WTC11 (cell line): ENCODE results near the gene GPR3. TPM values are rescaled to one million over a fixed set of nuclear protein-coding genes. Genes with fewer than 3 reads are reported as not detected.
A peak's percentile ranks its signal among the peaks of the same experiment; 100 is the strongest.
"Not testable (repeated sequence)": the region's sequence is repeated elsewhere in the genome, so short reads cannot be mapped to it uniquely, and the experiment has no call there.

Source experiments
- ATAC-seq: fragments of 200-7000 bp; cut with Tn5 transposase; 2 replicates; pipeline ENCODE4 v1.10.0; 2021; ENCODE audit warnings: mild to moderate bottlenecking, moderate library complexity
- CTCF ChIA-PET: fragments of 300-600 bp; sonication (Branson Sonifier 250); formaldehyde crosslinking; loops from one replicate; lab custom pipeline; 2021; ENCODE audit warnings: antibody characterized with exemption; lab: Charles Lee
- POLR2A ChIA-PET: fragments of 350-600 bp; sonication (Branson Sonifier 250); formaldehyde crosslinking; loops from one replicate; lab custom pipeline; 2021; ENCODE audit warnings: antibody characterized with exemption; lab: Charles Lee
- DNase-seq: peaks from one replicate; pipeline ENCODE4 v3.0.0; 2021; ENCODE audit warnings: low spot score
- H3K27ac Mint-ChIP-seq: 2 replicates; pipeline ENCODE4 v1.8.0; 2021; ENCODE audit warnings: mixed read lengths
- H3K27me3 Mint-ChIP-seq: 2 replicates; pipeline ENCODE4 v1.8.0; 2021; ENCODE audit warnings: low read depth, mild to moderate bottlenecking, moderate library complexity, mixed read lengths
- H3K36me3 Mint-ChIP-seq: 2 replicates; pipeline ENCODE4 v1.8.0; 2021; ENCODE audit warnings: mixed read lengths
- H3K4me1 Mint-ChIP-seq: 2 replicates; pipeline ENCODE4 v1.8.0; 2022; ENCODE audit warnings: mixed read lengths
- H3K4me3 Mint-ChIP-seq: 2 replicates; pipeline ENCODE4 v1.8.0; 2021; ENCODE audit warnings: mild to moderate bottlenecking, moderate library complexity, mixed read lengths
- H3K9me3 Mint-ChIP-seq: 2 replicates; pipeline ENCODE4 v1.8.0; 2021; ENCODE audit warnings: mixed read lengths
- EMX1 ChIP-seq: fragments of 250-450 bp; sonication (Bioruptor Pico); IDR thresholded peaks from 2 replicates; pipeline ENCODE4 v1.8.0; 2021; ENCODE audit warnings: mild to moderate bottlenecking
- FOXJ3 ChIP-seq: sonication (generic); formaldehyde crosslinking; IDR thresholded peaks from 2 replicates; pipeline ENCODE4 v1.9.0; 2021; ENCODE audit warnings: missing genetic modification reagents, mild to moderate bottlenecking, borderline replicate concordance
- GTF2I ChIP-seq: fragments of 250-450 bp; sonication (Bioruptor Pico); conservative IDR thresholded peaks from 2 replicates; pipeline ENCODE4 v1.4.0; 2021; ENCODE audit warnings: mild to moderate bottlenecking
- NR2C2 ChIP-seq: sonication (generic); formaldehyde crosslinking; IDR thresholded peaks from 2 replicates; pipeline ENCODE4 v1.8.0; 2022; ENCODE audit warnings: mild to moderate bottlenecking, missing genetic modification reagents
- RORB ChIP-seq: fragments of 250-450 bp; sonication (Bioruptor Pico); IDR thresholded peaks from 2 replicates; pipeline ENCODE4 v1.9.0; 2021; ENCODE audit warnings: mild to moderate bottlenecking
- SMAD4 ChIP-seq: sonication (generic); formaldehyde crosslinking; IDR thresholded peaks from 2 replicates; pipeline ENCODE4 v1.8.0; 2022; ENCODE audit warnings: mild to moderate bottlenecking, missing genetic modification reagents
- ZNF138 ChIP-seq: sonication (generic); formaldehyde crosslinking; conservative IDR thresholded peaks from 2 replicates; pipeline ENCODE4 v1.8.1; 2022; ENCODE audit warnings: mild to moderate bottlenecking, moderate library complexity, missing genetic modification reagents
- ZNF219 ChIP-seq: sonication (generic); formaldehyde crosslinking; IDR thresholded peaks from 2 replicates; pipeline ENCODE4 v1.8.0; 2023; ENCODE audit warnings: missing genetic modification reagents, mild to moderate bottlenecking, borderline replicate concordance
- ZNF263 ChIP-seq: sonication (generic); formaldehyde crosslinking; IDR thresholded peaks from 2 replicates; pipeline ENCODE4 v1.8.1; 2022; ENCODE audit warnings: low read depth, mild to moderate bottlenecking, moderate library complexity, missing genetic modification reagents
- ZNF396 ChIP-seq: fragments of 250-450 bp; sonication (Bioruptor Pico); IDR thresholded peaks from 2 replicates; pipeline ENCODE4 v1.8.0; 2021; ENCODE audit warnings: mild to moderate bottlenecking, moderate library complexity, borderline replicate concordance
- ZNF416 ChIP-seq: fragments of 250-450 bp; sonication (Bioruptor Pico); IDR thresholded peaks from 2 replicates; pipeline ENCODE4 v1.9.0; 2021; ENCODE audit warnings: mild to moderate bottlenecking, inconsistent platforms
- ZNF671 ChIP-seq: fragments of 250-450 bp; sonication (Bioruptor Pico); IDR thresholded peaks from 2 replicates; pipeline ENCODE4 v1.8.0; 2021; ENCODE audit warnings: mild to moderate bottlenecking
- total RNA-seq: library from RNA; stranded (reverse); gene quantifications from 3 replicates; pipeline ENCODE4 v1.2.3, GENCODE V29; 2021
- TF ChIP-seq, protein P1 (sequence below): sonication (generic); formaldehyde crosslinking; IDR thresholded peaks from 2 replicates; pipeline ENCODE4 v1.8.0; 2023; ENCODE audit warnings: mild to moderate bottlenecking, missing genetic modification reagents
- TF ChIP-seq, protein P2 (sequence below): sonication (generic); formaldehyde crosslinking; IDR thresholded peaks from 2 replicates; pipeline ENCODE4 v1.8.1; 2023; ENCODE audit warnings: mild to moderate bottlenecking, moderate library complexity, missing genetic modification reagents
- TF ChIP-seq, protein P3 (sequence below): sonication (generic); formaldehyde crosslinking; IDR thresholded peaks from 2 replicates; pipeline ENCODE4 v1.8.1; 2022; ENCODE audit warnings: low read depth, mild to moderate bottlenecking, moderate library complexity, missing genetic modification reagents, borderline replicate concordance
- TF ChIP-seq, protein P4 (sequence below): sonication (generic); formaldehyde crosslinking; IDR thresholded peaks from 2 replicates; pipeline ENCODE4 v1.8.0; 2023; ENCODE audit warnings: missing genetic modification reagents
- TF ChIP-seq, protein P5 (sequence below): fragments of 250-450 bp; sonication (Bioruptor Pico); IDR thresholded peaks from 2 replicates; pipeline ENCODE4 v1.8.0; 2021; ENCODE audit warnings: mild to moderate bottlenecking
- TF ChIP-seq, protein P6 (sequence below): sonication (generic); formaldehyde crosslinking; IDR thresholded peaks from 2 replicates; pipeline ENCODE4 v1.8.0; 2023; ENCODE audit warnings: missing genetic modification reagents, mild to moderate bottlenecking, borderline replicate concordance
- TF ChIP-seq, protein P7 (sequence below): sonication (generic); formaldehyde crosslinking; conservative IDR thresholded peaks from 2 replicates; pipeline ENCODE4 v1.8.1; 2022; ENCODE audit warnings: mild to moderate bottlenecking, missing genetic modification reagents
- TF ChIP-seq, protein P8 (sequence below): fragments of 250-450 bp; sonication (Bioruptor Pico); IDR thresholded peaks from 2 replicates; pipeline ENCODE4 v1.9.0; 2021; ENCODE audit warnings: moderate library complexity, mild to moderate bottlenecking, inconsistent platforms, borderline replicate concordance

Gene GPR3
- total RNA-seq, 1 experiment from 2014 or later = 12.4 TPM

DNA sequence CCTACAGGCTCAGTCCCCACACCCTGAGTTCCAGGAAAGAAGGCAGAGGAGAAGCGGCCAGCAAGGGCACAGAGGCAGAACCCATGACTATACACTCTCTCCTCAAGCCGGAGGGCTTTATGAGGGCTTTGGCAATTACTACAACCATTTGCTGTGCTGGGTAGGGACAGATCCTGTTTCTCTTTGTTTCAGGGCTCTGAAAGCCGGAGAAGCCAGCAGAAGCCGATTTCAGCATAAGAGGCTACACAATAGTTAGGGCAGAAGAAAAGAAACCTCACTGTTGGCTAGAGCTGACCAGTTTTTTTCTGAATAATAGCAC, 13.9 kb downstream of the GPR3 start:
- peak overlapping the region; percentile 94 for H3K27ac Mint-ChIP-seq
- CTCF ChIA-PET = interaction anchor here (1.4 to 5.0 kb wide), 12 partner anchors 10 to 263 kb away, joined by 5 to 49 read pairs (median 20); partner anchors contain the start of gene AHDC1
- DNase-seq (no peak), ATAC-seq (no peak)
- POLR2A ChIA-PET = interaction anchor here (0.6 kb wide), 1 partner anchor 94 kb away, joined by 7 read pairs; no protein-coding TSS in a partner anchor
- H3K27me3 Mint-ChIP-seq = no peaks in the 10 kb centered on the region
- no peaks in the 10 kb centered on the region for H3K9me3 Mint-ChIP-seq
- peaks cover 50% of the 10 kb centered on the region for H3K4me1 Mint-ChIP-seq
- H3K36me3 Mint-ChIP-seq = peaks cover 32% of the 10 kb centered on the region
- H3K4me3 Mint-ChIP-seq = no peak overlapping the region
- no peak for TF ChIP-seq GTF2I (CRISPR knock-in tag)
- TF ChIP-seq EMX1 = no peak
- no peak for TF ChIP-seq SMAD4 (CRISPR knock-in tag)
- TF ChIP-seq, protein P1, sequence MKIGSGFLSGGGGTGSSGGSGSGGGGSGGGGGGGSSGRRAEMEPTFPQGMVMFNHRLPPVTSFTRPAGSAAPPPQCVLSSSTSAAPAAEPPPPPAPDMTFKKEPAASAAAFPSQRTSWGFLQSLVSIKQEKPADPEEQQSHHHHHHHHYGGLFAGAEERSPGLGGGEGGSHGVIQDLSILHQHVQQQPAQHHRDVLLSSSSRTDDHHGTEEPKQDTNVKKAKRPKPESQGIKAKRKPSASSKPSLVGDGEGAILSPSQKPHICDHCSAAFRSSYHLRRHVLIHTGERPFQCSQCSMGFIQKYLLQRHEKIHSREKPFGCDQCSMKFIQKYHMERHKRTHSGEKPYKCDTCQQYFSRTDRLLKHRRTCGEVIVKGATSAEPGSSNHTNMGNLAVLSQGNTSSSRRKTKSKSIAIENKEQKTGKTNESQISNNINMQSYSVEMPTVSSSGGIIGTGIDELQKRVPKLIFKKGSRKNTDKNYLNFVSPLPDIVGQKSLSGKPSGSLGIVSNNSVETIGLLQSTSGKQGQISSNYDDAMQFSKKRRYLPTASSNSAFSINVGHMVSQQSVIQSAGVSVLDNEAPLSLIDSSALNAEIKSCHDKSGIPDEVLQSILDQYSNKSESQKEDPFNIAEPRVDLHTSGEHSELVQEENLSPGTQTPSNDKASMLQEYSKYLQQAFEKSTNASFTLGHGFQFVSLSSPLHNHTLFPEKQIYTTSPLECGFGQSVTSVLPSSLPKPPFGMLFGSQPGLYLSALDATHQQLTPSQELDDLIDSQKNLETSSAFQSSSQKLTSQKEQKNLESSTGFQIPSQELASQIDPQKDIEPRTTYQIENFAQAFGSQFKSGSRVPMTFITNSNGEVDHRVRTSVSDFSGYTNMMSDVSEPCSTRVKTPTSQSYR (CRISPR knock-in tag) = no peak
- TF ChIP-seq, protein P2, sequence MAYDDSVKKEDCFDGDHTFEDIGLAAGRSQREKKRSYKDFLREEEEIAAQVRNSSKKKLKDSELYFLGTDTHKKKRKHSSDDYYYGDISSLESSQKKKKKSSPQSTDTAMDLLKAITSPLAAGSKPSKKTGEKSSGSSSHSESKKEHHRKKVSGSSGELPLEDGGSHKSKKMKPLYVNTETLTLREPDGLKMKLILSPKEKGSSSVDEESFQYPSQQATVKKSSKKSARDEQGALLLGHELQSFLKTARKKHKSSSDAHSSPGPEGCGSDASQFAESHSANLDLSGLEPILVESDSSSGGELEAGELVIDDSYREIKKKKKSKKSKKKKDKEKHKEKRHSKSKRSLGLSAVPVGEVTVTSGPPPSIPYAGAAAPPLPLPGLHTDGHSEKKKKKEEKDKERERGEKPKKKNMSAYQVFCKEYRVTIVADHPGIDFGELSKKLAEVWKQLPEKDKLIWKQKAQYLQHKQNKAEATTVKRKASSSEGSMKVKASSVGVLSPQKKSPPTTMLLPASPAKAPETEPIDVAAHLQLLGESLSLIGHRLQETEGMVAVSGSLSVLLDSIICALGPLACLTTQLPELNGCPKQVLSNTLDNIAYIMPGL (CRISPR knock-in tag) = no peak
- TF ChIP-seq ZNF671 (CRISPR knock-in tag) = no peak
- no peak for TF ChIP-seq ZNF219
- no peak for TF ChIP-seq ZNF396
- TF ChIP-seq, protein P3, sequence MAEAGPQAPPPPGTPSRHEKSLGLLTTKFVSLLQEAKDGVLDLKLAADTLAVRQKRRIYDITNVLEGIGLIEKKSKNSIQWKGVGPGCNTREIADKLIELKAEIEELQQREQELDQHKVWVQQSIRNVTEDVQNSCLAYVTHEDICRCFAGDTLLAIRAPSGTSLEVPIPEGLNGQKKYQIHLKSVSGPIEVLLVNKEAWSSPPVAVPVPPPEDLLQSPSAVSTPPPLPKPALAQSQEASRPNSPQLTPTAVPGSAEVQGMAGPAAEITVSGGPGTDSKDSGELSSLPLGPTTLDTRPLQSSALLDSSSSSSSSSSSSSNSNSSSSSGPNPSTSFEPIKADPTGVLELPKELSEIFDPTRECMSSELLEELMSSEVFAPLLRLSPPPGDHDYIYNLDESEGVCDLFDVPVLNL = no peak
- TF ChIP-seq ZNF416 = no peak
- no peak for TF ChIP-seq ZNF138 (CRISPR knock-in tag)
- TF ChIP-seq, protein P4, sequence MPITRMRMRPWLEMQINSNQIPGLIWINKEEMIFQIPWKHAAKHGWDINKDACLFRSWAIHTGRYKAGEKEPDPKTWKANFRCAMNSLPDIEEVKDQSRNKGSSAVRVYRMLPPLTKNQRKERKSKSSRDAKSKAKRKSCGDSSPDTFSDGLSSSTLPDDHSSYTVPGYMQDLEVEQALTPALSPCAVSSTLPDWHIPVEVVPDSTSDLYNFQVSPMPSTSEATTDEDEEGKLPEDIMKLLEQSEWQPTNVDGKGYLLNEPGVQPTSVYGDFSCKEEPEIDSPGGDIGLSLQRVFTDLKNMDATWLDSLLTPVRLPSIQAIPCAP (CRISPR knock-in tag) = no peak
- TF ChIP-seq, protein P5, sequence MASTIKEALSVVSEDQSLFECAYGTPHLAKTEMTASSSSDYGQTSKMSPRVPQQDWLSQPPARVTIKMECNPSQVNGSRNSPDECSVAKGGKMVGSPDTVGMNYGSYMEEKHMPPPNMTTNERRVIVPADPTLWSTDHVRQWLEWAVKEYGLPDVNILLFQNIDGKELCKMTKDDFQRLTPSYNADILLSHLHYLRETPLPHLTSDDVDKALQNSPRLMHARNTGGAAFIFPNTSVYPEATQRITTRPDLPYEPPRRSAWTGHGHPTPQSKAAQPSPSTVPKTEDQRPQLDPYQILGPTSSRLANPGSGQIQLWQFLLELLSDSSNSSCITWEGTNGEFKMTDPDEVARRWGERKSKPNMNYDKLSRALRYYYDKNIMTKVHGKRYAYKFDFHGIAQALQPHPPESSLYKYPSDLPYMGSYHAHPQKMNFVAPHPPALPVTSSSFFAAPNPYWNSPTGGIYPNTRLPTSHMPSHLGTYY (CRISPR knock-in tag) = no peak
- TF ChIP-seq FOXJ3 = no peak
- no peak for TF ChIP-seq RORB (CRISPR knock-in tag)

DNA sequence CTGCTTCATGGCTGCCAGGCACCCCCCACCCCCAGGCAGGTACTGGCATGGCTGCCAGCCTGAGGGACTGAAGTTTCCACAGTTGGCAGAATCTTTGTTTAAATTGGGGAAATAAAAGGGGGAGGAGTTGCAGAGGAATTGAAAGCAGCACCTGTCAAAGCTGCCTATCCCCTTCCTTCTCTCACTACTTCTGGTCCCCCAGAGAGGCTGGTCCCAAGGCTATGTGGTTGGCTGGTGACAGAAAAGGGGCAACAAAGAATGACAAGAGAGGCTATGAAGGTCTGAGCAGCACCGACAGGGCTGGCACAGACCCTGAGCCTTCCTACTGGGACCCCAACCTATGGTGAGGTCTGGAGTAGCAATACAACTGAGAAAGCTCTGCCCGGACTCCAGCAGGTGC, 14.4 kb downstream of the GPR3 start:
- DNase-seq, H3K27ac Mint-ChIP-seq, H3K4me3 Mint-ChIP-seq, ATAC-seq, H3K9me3 Mint-ChIP-seq, H3K27me3 Mint-ChIP-seq: not testable (repeated sequence)
- Mint-ChIP-seq H3K36me3 (peaks cover 34% of the 10 kb centered on the region), H3K4me1 (peaks cover 50% of the 10 kb centered on the region)
- ChIA-PET POLR2A (interaction anchor here (0.6 kb wide), 1 partner anchor 94 kb away, joined by 7 read pairs; no protein-coding TSS in a partner anchor), CTCF (interaction anchor here (1.7 to 5.0 kb wide), 8 partner anchors 9 to 263 kb away, joined by 5 to 49 read pairs (median 28); no protein-coding TSS in a partner anchor)

DNA sequence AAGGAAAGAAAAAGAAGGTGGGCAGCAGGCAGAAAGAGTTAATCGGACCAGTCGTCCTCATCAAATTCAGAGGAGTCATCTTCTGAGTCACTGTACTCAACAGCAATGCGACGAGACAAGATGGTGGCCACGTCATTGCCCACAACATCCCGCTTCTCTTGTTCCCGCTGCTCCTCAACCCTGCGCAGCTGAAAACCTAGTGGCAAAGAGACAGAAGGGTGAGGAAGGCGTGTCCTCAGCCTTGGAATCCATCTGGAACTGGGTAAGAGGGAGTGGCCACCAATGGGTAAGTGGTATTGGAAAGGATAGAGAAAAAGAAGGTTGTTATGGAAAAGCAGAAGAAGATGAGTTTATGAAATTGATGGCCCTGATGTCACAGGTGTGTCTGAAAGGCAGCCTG, 15.7 kb downstream of the GPR3 start:
- ChIA-PET CTCF (no interaction called here), POLR2A (no interaction called here)
- no peak overlapping the region for H3K27ac Mint-ChIP-seq
- no peak overlapping the region for H3K4me3 Mint-ChIP-seq
- ATAC-seq = no peak
- DNase-seq = no peak
- no peaks in the 10 kb centered on the region for H3K27me3 Mint-ChIP-seq
- H3K36me3 Mint-ChIP-seq = peaks cover 46% of the 10 kb centered on the region
- peaks cover 40% of the 10 kb centered on the region for H3K4me1 Mint-ChIP-seq
- no peaks in the 10 kb centered on the region for H3K9me3 Mint-ChIP-seq
- TF ChIP-seq NR2C2 (CRISPR knock-in tag) (no peak), GTF2I (CRISPR knock-in tag) (no peak), ZNF396 (no peak), ZNF263 (CRISPR knock-in tag) (no peak)
- TF ChIP-seq, protein P6, sequence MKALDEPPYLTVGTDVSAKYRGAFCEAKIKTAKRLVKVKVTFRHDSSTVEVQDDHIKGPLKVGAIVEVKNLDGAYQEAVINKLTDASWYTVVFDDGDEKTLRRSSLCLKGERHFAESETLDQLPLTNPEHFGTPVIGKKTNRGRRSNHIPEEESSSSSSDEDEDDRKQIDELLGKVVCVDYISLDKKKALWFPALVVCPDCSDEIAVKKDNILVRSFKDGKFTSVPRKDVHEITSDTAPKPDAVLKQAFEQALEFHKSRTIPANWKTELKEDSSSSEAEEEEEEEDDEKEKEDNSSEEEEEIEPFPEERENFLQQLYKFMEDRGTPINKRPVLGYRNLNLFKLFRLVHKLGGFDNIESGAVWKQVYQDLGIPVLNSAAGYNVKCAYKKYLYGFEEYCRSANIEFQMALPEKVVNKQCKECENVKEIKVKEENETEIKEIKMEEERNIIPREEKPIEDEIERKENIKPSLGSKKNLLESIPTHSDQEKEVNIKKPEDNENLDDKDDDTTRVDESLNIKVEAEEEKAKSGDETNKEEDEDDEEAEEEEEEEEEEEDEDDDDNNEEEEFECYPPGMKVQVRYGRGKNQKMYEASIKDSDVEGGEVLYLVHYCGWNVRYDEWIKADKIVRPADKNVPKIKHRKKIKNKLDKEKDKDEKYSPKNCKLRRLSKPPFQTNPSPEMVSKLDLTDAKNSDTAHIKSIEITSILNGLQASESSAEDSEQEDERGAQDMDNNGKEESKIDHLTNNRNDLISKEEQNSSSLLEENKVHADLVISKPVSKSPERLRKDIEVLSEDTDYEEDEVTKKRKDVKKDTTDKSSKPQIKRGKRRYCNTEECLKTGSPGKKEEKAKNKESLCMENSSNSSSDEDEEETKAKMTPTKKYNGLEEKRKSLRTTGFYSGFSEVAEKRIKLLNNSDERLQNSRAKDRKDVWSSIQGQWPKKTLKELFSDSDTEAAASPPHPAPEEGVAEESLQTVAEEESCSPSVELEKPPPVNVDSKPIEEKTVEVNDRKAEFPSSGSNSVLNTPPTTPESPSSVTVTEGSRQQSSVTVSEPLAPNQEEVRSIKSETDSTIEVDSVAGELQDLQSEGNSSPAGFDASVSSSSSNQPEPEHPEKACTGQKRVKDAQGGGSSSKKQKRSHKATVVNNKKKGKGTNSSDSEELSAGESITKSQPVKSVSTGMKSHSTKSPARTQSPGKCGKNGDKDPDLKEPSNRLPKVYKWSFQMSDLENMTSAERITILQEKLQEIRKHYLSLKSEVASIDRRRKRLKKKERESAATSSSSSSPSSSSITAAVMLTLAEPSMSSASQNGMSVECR (CRISPR knock-in tag) = no peak
- TF ChIP-seq, protein P7, sequence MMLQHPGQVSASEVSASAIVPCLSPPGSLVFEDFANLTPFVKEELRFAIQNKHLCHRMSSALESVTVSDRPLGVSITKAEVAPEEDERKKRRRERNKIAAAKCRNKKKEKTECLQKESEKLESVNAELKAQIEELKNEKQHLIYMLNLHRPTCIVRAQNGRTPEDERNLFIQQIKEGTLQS (CRISPR knock-in tag) = no peak
- TF ChIP-seq, protein P8, sequence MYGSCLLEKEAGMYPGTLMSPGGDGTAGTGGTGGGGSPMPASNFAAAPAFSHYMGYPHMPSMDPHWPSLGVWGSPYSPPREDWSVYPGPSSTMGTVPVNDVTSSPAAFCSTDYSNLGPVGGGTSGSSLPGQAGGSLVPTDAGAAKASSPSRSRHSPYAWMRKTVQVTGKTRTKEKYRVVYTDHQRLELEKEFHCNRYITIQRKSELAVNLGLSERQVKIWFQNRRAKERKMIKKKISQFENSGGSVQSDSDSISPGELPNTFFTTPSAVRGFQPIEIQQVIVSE = no peak
